ENCODE measurements around the gene PLCL1.

GRCh38 chr2:197972587-197972986 is 168.2 kb downstream of the PLCL1 start:
- TF ChIP-seq POLR2A (IDR thresholded peaks at IDR 0.05), result no peak
- no peak for TF ChIP-seq CTCF (IDR thresholded peaks at IDR 0.05)

Data from lower leg skin (tissue), 3 donors.